ENCODE data around the gene LYL1.
"Not testable (repeated sequence)": the region's sequence is repeated elsewhere in the genome, so short reads cannot be mapped to it uniquely, and the experiment has no call there.

The LYL1 gene

GRCh38 chr19:13102666-13103580 lies at the start of gene LYL1:
TSS of gene LYL1 (minus strand) at chr19:13102858. CDS start at chr19:13101171, 1,687 bp downstream.
- no peak for DNase-seq (ENCODE audit: low spot score)

GRCh38 chr19:13151605-13152355 lies 49.1 kb upstream of the LYL1 start:
- peak; percentile 97 for DNase-seq (ENCODE audit: low spot score)

DNA sequence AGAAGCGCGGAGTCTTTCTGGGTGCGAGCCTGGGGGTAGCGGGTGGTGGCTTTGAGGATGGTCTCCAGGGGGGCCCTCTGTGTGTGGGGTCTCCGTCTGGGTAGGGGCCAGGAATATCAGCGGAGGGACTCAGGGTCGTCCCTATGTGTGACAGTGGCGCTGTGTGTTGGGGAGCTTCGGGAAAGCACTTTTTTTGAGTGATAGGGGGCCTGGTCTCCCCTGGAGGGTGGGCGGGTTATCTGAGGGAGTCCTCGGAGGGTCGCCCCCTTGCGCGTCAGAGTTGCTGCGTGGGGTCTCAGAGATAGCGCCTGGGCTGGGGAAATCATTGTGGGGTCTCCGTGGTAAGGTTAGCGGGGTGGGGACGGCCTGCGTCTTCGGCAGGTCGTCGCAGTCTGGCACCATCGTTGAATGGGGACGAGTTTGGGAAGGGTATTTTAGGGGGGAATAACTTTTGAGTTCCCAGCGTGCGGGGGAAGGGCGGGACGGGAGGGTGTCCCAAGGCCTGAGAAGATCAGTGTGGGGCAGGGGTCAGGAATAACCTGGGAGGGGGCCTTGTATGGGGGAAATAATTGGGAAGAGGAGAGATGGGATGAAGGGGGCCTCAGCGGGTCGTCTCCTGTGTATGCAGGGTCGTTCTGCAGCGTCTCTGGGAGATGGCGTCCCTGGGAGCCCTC lies 48.4 kb upstream of the LYL1 start:
- DNase-seq (ENCODE audit: low spot score), result no peak

DNA sequence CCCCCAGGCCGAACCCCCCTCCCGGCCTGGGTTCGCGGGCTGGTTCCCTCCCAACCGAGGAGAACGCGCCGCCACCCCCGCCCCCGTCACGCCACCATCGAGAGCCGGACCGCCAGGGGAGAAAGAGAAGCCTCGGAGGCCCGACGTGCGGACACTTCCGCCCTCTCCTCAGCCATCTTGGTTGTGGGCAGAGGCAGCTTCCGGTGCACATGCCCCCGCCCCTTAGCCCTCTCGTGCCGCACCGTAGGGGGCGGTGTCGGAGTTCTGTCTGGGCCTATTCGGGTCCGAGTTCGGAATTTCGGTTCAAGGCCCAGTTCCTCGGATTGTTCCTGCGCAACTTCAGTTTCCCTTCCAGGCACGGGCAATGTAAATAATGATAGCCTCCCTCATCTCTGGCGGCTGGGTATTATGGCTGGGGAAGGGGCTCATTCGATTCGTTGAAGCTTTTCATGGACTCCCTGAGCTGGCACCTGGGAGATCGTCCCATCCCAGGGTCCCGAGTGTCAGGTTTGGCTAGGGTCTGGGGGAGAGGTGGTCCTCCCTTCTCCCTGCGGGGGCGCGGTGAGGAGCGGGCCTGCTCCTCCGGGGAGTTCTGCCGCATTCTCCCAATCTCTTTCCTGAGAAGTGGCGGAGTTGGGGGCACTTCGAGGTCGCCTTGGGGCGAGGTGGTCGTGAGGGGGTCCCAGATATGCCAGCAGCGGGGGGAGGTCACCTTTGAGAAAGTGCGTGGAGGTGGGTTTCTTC lies 47.7 kb upstream of the LYL1 start, which contains the start of the genes IER2 and STX10:
TSS of gene IER2 (plus strand) at position 225 of the 744 bp plus-strand sequence. CDS start 2,776 bp downstream, outside the sequence.
TSS of gene STX10 (minus strand) at position 189 of the 744 bp plus-strand sequence. CDS start 202 bp downstream, outside the sequence.
- DNase-seq (ENCODE audit: low spot score), result peak; percentile 97

- DNase-seq (ENCODE audit: low spot score), result peak; percentile 25
Measured at GRCh38 chr19:13149628-13150186, 47.0 kb upstream of the LYL1 start.

DNA sequence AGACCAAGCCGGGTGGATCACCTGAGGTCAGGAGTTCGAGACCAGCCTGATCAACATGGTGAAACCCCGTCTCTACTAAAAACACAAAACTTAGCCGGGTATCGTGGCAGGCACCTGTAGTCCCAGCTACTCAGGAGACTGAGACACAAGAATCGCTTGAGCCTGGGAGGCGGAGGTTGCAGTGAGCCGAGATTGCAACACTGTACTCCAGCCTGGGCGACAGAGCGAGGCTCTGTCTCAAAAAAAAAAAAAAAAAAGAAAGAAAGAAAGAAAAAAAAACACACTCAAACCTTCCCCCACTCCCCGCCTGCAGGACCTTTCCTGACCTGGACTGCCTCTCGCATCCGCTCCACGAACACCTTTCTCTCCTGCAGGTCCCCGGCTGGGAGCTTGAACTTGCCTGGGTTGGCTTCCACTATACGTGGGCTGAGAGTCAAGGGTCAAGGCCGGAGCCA lies 46.5 kb upstream of the LYL1 start:
- DNase-seq (ENCODE audit: low spot score), result not testable (repeated sequence)

DNA sequence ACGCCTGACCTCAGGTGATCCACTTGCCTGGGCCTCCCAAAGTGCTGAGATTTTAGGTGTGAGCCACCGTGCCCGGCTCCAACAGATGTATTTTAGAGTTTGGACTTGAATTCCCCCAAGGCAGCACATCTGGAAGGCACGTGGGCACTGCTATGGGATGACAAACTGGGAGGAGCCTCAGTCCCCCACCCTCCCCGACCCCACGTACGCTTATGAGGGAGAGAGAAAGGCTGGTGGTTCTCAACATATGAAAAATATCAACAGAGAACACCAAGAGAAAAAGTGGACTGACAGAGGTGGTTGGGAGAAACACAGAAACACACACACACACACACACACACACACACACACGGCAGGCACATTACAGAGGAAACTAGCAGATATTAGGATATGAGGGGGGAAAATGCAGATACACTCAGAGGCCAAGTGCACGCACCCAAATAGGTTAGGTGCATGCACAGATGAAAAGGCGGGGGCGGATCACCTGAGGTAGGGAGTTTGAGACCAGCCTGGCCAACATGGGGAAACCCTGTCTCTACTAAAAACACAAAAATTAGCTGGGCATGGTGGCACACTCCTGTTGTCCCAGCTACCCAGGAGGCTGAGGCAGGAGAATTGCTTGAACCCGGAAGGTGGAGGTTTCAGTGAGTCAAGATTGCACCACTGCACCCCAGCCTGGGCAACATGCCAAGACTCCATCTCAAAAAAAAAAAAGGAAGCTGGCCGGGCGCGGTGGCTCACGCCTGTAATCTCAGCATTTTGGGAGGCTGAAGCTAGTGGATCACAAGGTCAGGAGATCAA lies 44.3 kb upstream of the LYL1 start:
- no peak for DNase-seq (ENCODE audit: low spot score)

DNA sequence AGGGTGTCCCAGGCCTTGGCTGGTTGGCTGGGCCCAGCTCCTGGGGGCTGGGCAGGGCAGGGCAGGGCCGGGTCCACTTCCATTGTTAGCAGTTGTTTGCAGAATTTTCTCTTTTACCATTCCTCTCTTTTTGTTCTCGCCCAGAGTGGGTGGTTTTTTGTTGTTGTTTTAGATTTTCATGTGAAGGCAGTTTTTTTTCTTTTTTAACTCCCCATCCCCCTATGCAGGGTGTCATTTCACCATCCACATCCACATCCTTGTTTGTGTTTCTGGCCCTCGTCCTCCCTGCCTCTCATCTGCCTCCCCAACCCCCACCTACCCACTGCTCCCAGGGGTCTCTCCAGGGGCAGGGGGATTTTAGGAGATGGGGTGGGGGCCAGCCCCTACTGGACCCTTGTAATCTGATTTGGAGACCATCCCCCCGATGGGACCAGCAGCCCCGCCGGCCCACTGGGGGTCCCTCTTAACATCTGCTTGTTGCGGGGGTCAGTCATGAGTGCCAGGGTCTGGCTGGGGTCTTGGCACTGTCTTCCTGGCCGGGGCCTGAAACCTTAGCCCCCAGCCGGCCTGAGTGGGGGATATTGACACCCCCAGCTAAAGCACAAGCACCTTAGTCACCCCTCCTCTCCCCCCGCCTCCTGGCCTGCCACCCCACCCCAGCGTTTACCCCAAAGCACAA lies 37.1 kb upstream of the LYL1 start:
- no peak for DNase-seq (ENCODE audit: low spot score)

DNA sequence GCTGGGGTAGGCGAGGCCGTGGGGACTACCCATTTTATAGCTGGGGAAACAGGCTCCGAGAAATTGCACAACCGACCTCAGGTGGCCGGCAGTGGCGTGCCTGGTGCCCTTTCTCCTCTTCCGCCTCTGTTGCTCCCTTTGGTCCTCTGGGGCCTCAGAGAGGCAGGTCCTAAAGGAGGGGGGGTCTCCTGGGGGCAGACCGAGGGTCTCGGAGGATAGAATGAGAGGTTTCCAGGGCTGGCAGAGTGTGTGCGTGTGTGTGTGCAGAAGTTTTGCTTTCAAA lies 36.2 kb upstream of the LYL1 start:
- no peak for DNase-seq (ENCODE audit: low spot score)

DNA sequence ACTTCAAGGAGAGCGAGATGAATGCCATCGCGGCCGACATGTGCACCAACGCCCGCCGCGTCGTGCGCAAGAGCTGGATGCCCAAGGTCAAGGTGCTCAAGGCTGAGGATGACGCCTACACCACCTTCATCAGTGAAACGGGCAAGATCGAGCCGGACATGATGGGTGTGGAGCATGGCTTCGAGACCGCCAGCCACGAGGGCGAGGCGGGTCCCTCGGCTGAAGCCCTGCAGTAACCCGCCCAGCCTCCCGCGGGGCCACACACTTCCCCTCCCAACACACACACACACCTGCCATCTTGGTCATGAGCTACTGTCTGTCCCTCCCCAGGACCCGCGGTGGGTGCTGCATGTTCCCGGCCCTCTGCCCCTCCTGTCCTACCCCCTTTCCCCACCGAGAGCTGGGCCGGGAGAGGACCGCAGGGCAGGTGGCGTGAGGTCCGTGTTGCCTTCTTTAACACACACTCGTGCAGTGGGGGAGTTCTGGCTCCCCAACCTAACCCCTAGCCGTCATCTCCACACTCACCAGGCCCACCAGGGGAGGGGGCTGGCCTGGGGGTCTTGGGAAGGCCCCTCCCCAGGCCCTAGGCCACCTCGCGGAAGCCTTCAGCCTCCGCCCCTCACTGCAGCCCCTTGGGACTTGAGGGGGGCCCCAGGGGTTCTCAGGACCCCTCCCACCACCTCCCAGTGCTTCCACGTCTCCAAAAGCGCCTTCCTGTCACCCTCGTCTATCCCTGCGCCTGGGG lies 35.7 kb upstream of the LYL1 start:
- no peak for DNase-seq (ENCODE audit: low spot score)

DNA sequence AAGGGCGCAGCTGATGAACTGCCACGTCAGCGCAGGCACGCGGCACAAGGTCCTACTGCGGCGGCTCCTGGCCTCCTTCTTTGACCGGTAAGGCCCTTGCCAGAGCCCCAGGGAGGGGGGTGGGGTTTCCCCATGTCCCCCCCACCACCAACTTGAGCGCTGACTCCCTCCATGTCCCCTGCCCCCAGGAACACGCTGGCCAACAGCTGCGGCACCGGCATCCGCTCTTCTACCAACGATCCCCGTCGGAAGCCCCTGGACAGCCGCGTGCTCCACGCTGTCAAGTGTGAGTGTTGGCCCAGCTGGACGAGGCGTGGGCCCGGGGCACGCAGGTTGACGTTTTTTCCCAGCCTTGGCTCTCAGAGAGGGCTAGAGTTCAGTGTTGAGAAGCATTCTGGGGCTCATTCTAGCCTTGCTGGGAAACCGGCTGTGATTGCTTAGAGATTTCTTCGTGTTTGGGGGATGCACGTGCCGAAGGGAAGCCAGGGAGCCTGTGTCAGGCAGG lies 34.7 kb upstream of the LYL1 start:
- DNase-seq (ENCODE audit: low spot score), result no peak

DNA sequence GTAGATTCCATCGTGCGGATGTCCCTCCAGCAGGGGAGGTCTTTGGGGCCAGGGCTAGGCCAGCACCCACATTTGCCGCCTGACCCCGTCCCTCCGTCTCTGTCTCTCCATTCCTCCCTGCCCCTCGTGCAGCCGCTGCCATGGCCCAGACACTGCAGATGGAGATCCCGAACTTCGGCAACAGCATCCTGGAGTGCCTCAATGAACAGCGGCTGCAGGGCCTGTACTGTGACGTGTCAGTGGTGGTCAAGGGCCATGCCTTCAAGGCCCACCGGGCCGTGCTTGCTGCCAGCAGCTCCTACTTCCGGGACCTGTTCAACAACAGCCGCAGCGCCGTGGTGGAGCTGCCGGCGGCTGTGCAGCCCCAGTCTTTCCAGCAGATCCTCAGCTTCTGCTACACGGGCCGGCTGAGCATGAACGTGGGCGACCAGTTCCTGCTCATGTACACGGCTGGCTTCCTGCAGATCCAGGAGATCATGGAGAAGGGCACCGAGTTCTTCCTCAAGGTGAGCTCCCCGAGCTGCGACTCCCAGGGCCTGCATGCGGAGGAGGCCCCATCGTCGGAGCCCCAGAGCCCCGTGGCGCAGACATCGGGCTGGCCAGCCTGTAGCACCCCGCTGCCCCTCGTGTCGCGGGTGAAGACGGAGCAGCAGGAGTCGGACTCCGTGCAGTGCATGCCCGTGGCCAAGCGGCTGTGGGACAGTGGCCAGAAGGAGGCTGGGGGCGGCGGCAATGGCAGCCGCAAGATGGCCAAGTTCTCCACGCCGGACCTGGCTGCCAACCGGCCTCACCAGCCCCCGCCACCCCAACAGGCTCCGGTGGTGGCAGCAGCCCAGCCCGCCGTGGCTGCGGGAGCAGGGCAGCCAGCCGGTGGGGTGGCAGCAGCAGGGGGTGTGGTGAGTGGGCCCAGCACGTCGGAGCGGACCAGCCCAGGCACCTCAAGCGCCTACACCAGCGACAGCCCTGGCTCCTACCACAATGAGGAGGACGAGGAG lies 32.7 kb upstream of the LYL1 start:
- no peak for DNase-seq (ENCODE audit: low spot score)

DNA sequence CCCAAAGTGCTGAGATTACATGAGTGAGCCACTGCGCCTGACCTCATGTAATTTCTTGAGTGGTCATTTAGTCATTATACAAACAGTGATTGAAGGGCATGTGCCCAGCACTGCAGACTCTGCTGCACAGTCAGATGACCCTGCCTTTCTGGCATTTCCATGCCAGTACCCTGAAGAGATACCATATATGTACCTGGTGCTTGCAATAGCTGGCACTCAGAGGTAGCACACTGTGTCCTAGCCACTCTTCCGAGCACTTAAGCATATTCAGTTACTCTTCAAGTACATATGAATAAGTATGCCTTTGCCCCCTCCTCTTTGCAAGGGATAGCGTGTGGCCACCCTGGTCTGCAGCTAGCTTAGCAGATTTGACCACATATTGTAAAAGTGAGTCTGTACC lies 32.0 kb upstream of the LYL1 start:
- no peak for DNase-seq (ENCODE audit: low spot score)

- peak; percentile 62 for DNase-seq (ENCODE audit: low spot score)
Measured at GRCh38 chr19:13133241-13133870, 30.7 kb upstream of the LYL1 start.

- DNase-seq (ENCODE audit: low spot score), result no peak
Measured at GRCh38 chr19:13132471-13133180, 30.0 kb upstream of the LYL1 start.

DNA sequence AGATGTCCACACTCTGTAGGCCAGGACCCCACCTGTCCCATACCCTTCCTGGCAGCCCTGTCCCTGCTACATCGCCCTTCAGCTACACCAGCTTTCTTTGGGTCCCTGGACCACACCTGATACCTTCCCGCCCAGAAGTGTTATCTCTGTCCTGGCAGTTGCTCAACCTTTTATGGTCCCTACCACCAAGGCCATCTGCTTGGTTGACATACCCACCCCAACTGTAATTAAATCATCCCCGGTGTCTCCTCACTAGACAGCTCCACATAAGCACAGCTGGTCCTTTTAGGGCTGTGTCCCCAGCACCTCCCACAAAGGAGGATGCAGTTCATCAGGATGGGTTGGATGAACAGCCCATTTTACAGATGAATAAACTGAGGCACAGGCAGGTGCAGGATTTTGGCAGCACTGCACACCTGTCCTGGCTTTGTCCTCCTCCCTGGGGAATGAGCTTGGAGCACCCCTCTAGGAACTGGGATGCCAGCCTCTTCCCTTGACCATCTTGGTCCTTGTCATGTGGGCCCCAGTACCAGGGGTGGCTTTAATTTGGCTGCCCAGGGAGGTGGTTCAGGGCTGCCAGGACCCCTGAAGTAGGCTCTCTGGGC lies 28.3 kb upstream of the LYL1 start:
- no peak for DNase-seq (ENCODE audit: low spot score)
